ENCODE measurements around the gene ZNF37A. TPM values are rescaled to one million over a fixed set of nuclear protein-coding genes. Genes with fewer than 3 reads are reported as not detected.

The ZNF37A gene
- total RNA-seq, 4 donors from 2014 or later, result 12.6 to 16.8 (median 14.7) TPM

GRCh38 chr10:38159004-38159403 is 64.9 kb downstream of the ZNF37A start:
- no peak for TF ChIP-seq CTCF (IDR thresholded peaks at IDR 0.05; ENCODE audit: low read depth)

- no peak for TF ChIP-seq CTCF (IDR thresholded peaks at IDR 0.05; ENCODE audit: low read depth)
Observed at GRCh38 chr10:38163617-38164016, 69.5 kb downstream of the ZNF37A start.

GRCh38 chr10:38174336-38174735 is 80.2 kb downstream of the ZNF37A start:
- no peak for TF ChIP-seq CTCF (IDR thresholded peaks at IDR 0.05; ENCODE audit: low read depth)

GRCh38 chr10:38184477-38184876 is 90.3 kb downstream of the ZNF37A start:
- no peak for TF ChIP-seq CTCF (IDR thresholded peaks at IDR 0.05; ENCODE audit: low read depth)

Small RNA genes within 50 kb of the gene (small RNA-seq; reads per million reads assigned to genes)
- gene AL117339.2, result not detected
- not detected for gene AL161931.1
- not detected for gene FXYD6P2

Other genes with a start within 250 kb of the ZNF37A start
- gene ZNF248, start 236.7 kb upstream of the ZNF37A start, total RNA-seq, result 10 to 100 TPM; 12.6 to 15.8 (median 13.5) TPM
- 10 to 100 TPM; 21.2 to 24.3 (median 22.8) TPM for gene ZNF25, start 117.7 kb upstream of the ZNF37A start, total RNA-seq
- 10 to 100 TPM; 25.1 to 42.7 (median 29.6) TPM for gene ZNF33A, start 83.7 kb upstream of the ZNF37A start, total RNA-seq